ENCODE data around the gene NLK.

DNA sequence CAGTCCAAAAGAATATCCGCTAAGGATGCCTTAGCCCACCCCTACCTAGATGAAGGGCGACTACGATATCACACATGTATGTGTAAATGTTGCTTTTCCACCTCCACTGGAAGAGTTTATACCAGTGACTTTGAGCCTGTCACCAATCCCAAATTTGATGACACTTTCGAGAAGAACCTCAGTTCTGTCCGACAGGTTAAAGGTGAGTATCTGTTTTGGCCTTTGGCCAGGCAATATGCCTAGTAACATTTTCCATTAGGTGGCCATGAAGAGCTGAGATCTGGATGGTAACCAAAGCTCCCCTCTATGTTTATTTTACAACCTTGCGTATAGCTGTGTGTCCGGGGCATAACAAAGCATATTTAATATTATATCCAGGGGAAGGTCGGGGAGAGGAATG, 148.5 kb downstream of the NLK start:
- TF ChIP-seq ZNF549 (CRISPR knock-in tag; IDR thresholded peaks at IDR 0.05), result no peak
- TF ChIP-seq, protein P1, sequence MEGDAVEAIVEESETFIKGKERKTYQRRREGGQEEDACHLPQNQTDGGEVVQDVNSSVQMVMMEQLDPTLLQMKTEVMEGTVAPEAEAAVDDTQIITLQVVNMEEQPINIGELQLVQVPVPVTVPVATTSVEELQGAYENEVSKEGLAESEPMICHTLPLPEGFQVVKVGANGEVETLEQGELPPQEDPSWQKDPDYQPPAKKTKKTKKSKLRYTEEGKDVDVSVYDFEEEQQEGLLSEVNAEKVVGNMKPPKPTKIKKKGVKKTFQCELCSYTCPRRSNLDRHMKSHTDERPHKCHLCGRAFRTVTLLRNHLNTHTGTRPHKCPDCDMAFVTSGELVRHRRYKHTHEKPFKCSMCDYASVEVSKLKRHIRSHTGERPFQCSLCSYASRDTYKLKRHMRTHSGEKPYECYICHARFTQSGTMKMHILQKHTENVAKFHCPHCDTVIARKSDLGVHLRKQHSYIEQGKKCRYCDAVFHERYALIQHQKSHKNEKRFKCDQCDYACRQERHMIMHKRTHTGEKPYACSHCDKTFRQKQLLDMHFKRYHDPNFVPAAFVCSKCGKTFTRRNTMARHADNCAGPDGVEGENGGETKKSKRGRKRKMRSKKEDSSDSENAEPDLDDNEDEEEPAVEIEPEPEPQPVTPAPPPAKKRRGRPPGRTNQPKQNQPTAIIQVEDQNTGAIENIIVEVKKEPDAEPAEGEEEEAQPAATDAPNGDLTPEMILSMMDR (CRISPR knock-in tag; IDR thresholded peaks at IDR 0.05), result no peak
- TF ChIP-seq, protein P2, sequence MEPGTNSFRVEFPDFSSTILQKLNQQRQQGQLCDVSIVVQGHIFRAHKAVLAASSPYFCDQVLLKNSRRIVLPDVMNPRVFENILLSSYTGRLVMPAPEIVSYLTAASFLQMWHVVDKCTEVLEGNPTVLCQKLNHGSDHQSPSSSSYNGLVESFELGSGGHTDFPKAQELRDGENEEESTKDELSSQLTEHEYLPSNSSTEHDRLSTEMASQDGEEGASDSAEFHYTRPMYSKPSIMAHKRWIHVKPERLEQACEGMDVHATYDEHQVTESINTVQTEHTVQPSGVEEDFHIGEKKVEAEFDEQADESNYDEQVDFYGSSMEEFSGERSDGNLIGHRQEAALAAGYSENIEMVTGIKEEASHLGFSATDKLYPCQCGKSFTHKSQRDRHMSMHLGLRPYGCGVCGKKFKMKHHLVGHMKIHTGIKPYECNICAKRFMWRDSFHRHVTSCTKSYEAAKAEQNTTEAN (CRISPR knock-in tag; conservative IDR thresholded peaks at IDR 0.05), result no peak
- TF ChIP-seq ZNF160 (CRISPR knock-in tag; IDR thresholded peaks at IDR 0.05), result no peak
- TF ChIP-seq HDAC2 (CRISPR knock-in tag; IDR thresholded peaks at IDR 0.05), result no peak
- TF ChIP-seq, protein P3, sequence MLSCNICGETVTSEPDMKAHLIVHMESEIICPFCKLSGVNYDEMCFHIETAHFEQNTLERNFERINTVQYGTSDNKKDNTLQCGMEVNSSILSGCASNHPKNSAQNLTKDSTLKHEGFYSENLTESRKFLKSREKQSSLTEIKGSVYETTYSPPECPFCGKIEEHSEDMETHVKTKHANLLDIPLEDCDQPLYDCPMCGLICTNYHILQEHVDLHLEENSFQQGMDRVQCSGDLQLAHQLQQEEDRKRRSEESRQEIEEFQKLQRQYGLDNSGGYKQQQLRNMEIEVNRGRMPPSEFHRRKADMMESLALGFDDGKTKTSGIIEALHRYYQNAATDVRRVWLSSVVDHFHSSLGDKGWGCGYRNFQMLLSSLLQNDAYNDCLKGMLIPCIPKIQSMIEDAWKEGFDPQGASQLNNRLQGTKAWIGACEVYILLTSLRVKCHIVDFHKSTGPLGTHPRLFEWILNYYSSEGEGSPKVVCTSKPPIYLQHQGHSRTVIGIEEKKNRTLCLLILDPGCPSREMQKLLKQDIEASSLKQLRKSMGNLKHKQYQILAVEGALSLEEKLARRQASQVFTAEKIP (CRISPR knock-in tag; IDR thresholded peaks at IDR 0.05; ENCODE audit: borderline replicate concordance), result no peak
- TF ChIP-seq EZH2 (conservative IDR thresholded peaks at IDR 0.05; ENCODE audit: low read depth, low read length), result no peak
- TF ChIP-seq HMG20A (CRISPR knock-in tag; IDR thresholded peaks at IDR 0.05; ENCODE audit: borderline replicate concordance), result no peak
- TF ChIP-seq, protein P4, sequence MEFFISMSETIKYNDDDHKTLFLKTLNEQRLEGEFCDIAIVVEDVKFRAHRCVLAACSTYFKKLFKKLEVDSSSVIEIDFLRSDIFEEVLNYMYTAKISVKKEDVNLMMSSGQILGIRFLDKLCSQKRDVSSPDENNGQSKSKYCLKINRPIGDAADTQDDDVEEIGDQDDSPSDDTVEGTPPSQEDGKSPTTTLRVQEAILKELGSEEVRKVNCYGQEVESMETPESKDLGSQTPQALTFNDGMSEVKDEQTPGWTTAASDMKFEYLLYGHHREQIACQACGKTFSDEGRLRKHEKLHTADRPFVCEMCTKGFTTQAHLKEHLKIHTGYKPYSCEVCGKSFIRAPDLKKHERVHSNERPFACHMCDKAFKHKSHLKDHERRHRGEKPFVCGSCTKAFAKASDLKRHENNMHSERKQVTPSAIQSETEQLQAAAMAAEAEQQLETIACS (CRISPR knock-in tag; IDR thresholded peaks at IDR 0.05), result no peak
